Measurements from ENCODE around the gene CCDC24.

The CCDC24 gene

GRCh38 chr1:43991476-43992231, at the start of gene CCDC24:
TSS of gene CCDC24 (plus strand) at chr1:43991599. CDS start at chr1:43991879, 280 bp downstream.
- DNase-seq = peak; percentile 87

DNA sequence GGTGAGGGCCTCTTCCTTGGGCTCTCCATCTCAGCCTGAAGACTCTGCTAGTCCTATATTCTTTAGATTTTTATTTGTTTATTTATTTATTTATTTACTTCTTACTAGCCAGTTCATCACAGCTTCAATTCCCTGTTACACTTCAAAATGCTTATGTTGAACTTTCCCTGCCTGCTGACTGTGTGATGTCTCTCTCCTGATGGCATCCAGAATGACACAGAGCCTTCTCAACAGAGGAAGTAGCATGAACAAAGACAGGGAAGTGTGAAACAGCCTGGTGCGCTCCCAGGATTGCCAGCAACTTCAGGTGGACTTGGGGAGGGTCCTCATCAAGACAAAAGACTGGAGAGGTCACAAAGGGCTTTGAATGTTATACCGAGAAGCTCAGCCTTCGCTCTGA, 49.0 kb upstream of the CCDC24 start:
- no peak for DNase-seq

DNA sequence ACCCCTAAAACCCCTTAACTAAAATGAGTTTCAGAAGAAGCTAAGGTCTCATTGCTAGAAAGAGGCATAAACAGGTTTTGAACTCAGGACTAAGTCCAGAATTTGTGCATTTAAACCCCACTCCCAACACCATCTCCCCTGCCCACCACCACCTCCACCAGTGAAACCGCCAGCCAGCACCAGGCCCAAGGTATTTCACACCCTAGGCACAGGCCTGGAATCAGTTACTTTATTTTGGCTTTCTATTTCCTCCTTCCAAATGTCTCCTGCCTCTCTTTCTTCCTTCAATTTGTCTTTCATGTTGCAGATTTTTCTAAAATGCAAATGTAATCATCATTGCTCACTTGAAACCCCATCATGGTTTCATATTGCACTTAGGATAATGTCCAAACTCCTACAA, 46.5 kb upstream of the CCDC24 start:
- DNase-seq = no peak

DNA sequence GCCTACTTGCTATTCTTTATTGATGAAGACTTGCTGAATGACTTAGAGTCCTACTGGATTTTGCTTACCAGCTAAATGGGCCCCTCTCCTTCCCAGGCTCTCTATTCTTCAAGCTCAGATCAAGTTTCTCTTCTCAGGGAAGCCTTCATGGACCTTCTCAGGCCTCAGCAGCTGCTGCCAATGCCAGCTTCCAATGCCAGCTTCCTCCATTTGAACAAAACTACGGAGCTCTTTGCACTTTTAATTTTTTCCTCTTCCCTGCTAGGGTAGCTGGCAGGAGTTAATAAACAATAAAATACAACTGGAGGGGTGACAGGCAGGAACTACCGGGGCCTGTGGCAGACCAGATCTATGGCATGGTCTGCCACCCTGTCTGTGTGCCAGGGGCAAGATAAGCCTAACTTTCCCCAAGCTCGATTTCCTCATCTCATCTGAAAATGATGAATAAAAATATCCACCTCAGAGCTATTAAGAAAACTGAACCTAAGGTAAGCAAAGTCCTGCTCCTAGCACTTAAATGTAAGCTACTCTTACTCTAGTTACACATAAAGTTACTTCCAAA, 45.6 kb upstream of the CCDC24 start:
- DNase-seq = no peak

DNA sequence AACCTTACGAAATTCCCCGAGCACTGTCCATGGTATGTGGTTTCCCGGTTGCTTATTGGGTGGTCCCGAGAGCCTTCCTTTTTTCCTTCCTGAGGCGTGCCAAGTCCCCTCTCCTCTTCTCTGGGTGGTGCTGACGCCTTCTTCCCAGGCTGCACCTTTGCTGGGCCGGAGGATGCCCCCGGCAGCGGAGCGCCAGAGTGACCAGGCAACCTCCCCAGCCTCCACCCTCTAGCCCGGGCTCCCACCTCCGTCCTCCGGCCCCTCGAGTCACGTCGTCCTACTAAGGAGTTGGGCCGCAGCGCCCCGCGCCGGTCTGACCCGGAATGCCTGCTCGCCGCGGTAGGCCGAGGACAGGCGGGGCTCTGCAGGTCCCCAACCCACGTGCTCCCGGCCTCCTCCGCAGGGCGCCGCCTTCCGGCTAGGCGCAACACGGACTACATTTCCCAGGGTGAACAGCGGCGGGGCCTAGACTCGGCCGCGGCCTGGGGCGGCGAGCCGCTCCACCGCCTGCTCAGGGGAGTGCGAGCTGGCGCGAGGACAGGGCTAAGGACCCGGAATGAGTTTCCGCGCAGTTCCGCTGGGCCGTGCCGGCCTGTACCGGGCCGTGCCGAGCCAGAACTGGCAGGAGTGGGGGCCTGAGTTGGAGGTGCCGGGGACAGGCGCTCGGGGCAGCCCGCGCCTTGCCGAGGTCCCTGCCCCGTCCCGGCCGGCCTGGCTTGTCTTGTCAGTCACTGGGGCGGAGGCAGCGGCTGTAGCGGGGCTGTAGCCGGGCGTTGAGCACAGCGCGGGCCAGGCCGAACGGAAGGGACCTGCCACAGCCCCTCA, 45.0 kb upstream of the CCDC24 start, which contains the start of gene IPO13:
IPO13 (plus strand) TSS at position 715 of the 825 bp plus-strand sequence. CDS start 651 bp downstream, outside the sequence.
- peak; percentile 97 for DNase-seq

- DNase-seq = no peak
These were observed 44.1 kb upstream of the CCDC24 start for GRCh38 chr1:43947061-43947873.

GRCh38 chr1:43947874-43948437, 43.4 kb upstream of the CCDC24 start:
- DNase-seq = no peak

DNA sequence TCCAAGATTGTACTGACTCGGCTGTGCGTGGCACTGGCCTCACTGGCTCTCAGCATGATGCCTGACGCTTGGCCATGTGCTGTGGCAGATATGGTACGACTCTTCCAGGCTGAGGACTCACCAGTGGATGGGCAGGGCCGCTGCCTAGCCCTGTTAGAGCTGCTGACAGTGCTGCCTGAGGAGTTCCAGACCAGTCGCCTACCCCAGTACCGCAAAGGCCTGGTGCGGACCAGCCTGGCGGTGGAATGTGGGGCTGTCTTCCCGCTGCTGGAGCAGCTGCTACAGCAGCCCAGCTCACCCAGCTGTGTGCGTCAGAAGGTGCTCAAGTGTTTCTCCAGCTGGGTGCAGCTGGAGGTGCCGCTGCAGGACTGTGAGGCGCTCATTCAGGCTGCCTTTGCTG, 41.7 kb upstream of the CCDC24 start:
- no peak for DNase-seq

- no peak for DNase-seq
These were observed 40.1 kb upstream of the CCDC24 start for GRCh38 chr1:43951021-43951985.

DNA sequence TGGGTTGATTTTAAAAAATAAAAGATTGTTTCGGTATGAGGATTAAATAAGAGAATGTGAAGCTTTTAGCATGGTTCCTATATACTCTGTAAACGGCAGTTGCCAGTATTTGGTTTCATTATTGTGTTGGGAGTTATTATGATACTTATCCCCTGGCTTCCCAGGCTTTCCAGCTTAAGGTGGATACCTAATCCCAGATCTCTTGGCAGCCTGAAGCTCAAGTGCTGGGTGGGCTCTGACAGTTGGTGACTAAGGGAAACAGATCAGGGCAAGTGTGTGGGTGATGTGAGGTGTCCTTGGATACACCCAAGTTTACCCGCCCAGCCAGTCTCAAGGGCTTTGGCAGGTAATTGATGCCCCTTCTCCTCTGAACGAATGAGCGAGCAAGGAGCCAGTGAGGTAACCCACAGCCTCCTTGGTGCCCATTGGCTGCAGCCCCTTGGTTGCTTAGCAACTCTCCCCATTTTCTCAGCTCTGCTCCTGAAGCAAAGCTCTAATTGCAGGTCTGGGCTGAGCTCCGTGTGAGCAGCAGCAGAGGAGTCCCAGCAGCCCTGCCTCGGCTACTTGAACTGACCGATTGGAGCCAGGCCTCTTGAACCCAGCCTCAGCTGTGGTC, 38.6 kb upstream of the CCDC24 start:
- peak; percentile 57 for DNase-seq

DNA sequence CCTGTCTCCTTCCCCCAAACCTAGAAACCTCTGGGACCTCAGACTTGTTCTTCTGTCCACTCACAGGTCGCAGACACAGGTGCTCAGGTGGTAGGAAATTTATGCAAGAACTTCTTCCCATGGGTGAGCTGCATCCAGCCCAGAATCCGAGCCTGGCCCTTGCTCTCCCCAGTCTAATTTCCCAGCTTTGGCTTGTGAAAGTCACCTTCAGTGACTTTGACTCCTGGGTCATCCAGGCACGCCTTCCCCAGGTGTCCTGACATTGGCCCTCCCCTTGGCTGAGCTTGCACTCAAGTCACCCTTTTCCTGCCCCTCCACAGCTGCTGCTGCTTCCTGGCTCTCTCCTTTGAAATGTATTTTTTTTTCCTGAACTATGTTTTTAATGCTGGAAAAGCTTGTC, 38.0 kb upstream of the CCDC24 start:
- DNase-seq = no peak

GRCh38 chr1:43954036-43954435, 37.4 kb upstream of the CCDC24 start:
- DNase-seq = no peak

DNA sequence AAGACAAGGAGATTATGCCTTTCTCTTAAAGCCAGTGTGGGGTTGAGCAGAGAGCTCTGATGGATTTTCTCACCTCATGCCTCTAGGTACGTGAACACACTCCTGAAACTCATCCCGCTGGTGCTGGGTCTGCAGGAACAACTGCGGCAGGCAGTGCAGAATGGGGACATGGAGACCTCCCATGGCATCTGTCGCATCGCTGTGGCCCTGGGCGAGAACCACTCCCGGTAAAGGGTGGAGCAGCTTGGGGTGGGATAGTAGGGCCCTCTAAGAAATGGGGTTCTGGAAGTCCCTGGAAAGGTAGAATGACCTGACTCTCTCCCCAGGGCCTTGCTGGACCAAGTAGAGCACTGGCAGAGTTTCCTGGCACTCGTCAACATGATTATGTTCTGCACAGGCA, 35.2 kb upstream of the CCDC24 start:
- DNase-seq = no peak

DNA sequence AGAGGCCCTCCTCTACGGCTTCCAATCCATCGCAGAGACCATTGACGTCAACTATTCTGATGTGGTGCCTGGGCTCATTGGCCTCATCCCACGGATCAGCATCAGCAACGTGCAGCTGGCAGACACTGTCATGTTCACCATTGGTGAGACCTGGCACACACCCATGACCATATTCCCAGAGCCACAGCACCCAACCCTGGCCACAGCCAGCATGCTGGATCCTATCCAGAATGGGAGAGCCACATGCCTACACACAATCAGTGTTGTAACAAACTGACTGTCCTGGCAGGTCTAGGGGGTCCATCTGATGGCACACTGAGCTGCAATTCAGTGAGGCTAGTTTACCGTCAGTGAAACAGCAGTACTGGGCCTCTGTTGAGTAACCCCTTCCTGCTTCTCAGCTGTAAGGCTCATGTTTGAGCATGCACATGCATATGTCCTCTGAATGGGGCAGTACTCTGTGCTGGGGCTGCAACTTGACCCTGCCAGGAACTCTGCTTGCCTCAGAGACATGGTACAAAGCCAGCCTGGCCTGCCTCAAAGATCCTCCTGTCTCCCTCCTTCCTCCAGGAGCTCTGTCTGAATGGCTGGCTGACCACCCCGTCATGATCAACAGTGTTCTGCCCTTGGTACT, 33.9 kb upstream of the CCDC24 start:
- no peak for DNase-seq

DNA sequence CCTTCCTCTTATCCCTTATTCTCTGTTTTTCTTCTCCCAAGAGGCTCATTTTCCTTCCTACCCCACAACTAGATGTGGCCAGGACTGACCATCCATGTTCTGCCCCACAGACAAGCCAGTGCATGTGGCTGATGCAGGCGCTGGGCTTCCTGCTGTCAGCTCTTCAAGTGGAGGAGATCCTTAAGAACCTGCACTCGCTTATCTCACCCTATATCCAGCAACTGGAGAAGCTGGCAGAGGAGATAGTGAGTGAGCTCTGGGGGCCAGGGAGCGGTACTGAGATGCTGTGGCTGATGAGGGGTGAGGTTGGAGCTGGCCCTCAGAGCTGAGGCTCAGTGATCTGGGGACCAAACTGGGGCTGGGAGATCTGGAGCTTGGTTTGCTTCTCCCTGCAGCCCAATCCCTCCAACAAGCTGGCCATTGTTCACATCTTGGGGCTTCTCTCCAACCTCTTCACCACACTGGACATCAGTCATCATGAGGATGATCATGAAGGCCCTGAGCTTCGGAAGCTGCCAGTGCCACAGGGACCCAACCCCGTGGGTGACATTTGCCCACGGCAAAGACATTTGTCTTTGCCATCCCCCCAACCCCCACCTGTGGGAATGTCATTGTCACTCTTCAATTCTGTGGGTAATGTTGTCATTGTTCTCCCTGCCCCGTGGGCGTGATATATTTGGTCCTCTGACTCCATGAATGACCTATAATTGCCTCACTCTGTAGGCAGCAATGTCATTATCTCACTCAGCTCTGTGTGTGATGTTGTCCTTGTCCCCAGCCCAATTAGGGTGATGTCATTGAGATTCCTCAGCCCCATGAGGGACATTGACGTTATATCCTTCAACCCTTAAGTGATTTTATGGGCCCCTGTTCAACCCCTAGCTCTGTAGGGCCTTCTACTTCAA, 32.8 kb upstream of the CCDC24 start:
- DNase-seq = no peak

DNA sequence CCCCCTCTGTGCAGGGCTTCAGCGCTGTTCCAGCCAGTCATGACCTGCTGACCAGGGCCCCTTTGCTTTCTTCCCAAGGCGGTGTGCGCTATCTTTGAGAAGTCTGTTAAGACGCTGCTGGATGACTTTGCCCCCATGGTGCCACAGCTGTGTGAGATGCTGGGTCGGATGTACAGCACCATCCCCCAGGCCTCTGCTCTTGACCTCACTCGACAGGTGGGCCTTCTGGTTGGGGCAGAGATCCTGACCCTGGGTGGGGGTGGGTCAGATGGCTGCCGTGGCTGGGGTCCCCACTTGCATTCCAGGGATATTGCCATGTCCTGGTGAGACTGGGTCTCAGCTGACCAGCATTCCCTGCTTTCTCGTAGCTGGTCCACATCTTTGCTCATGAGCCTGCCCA, 30.6 kb upstream of the CCDC24 start:
- DNase-seq = no peak

DNA sequence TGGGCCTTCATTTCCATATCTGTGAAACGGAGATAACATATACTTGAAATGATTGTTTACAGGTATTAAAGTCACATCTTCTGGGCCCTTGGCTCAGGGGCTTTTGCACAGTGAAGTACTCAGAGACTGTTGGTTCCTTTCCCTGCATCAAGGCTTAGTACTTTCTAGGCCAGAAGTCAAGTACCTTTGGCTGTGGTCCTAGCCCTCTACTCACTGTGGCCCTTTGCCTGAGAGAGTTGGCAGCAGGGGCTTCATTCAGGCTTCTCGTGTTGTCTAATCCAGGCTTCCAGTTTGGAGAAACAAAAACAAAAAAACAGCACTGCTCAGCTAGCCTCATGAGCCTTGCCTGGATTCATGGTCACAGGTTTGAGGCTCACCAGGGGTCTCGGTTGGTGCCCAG, 29.7 kb upstream of the CCDC24 start:
- no peak for DNase-seq

- DNase-seq = no peak
These were observed 29.1 kb upstream of the CCDC24 start for GRCh38 chr1:43962324-43962723.

DNA sequence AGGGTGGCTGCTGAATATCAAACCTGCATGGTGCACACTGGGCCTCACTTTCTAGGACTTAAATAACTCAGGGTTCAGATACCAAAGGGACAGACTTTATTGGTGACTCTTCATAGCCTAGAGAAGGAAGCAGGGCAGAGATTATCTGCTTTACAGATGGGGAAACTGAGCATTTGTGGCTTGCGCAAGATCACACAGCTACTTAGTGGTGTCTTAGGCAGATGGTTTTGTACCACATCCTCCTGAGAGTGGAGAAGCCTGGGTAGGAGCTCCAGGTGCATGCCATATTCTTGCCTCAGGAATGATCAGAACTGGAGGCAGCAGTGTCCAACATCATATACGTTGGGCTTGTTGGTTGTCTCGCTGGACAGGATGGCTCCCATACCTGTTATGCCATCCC, 28.4 kb upstream of the CCDC24 start:
- no peak for DNase-seq
